Colon (tissue), 2 donors: Measurements from ENCODE around the gene CCDC154.

Experiments
- FAIRE-seq: peaks from 2 replicates; lab custom pipeline; 2012; peaks lifted over from hg19 to GRCh38; lab: Jason Lieb, UNC
- donor health status: control.
- donor health status: control.

CCDC154 gene

DNA sequence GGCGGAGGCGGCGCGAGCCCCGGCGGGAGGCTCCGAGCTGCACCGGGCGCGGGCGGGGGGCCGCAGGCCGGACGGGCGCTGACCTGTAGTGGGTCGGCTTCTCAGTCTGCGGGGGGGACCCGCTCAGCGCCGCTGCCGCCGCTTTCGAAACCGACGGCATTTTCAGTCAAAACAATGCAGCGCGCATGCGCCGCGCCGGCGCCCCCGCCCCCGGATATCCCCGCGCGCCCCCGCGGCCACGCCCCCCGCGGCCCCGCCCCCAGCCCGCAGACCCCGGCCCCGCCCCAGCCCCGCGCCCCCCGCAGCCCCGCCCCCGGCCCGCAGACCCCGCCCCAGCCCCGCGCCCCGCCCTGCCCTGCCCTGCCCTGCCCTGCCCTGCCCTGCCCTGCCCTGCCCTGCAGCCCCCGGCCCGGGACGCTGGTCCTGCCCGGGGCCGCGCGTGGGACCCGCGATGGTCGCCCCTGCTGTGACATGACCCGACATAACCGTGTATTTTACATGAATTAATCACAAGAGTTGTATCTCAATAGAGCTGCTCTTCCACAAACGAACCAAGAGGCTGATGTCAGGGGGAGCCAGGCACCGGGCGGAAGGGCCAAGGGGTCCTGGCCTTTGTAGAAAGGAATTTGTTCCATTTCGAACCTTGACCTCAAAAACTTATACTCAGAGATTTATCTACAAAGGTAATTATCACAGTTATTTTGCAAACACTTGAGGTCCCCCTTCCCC, 29.7 kb downstream of the CCDC154 start, which contains the start of gene UNKL:
TSS of gene UNKL (minus strand) at position 173 of the 729 bp plus-strand sequence. CDS start at position 160, 13 bp downstream.
- no peak for FAIRE-seq

GRCh38 chr16:1413684-1414531, 30.4 kb downstream of the CCDC154 start:
- FAIRE-seq, result no peak

DNA sequence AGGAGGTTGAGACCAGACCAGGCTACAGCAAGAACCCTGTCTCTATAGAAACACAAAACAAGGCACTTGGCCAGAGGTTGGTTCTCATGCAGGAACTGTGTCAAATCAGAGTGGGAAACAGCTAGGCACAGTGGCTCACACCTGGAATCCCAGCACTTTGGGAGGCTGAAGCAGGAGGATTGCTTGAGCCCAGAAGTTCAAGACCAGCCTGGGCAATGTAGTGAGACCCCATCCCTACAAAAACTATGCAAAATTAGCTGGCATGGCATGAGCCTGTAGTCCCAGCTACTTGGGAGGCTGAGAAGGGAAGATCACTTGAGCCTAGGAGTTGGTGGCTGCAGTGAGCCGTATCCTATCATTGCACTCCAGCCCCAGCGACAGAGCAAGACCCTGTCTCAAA, 31.5 kb downstream of the CCDC154 start:
- no peak for FAIRE-seq

DNA sequence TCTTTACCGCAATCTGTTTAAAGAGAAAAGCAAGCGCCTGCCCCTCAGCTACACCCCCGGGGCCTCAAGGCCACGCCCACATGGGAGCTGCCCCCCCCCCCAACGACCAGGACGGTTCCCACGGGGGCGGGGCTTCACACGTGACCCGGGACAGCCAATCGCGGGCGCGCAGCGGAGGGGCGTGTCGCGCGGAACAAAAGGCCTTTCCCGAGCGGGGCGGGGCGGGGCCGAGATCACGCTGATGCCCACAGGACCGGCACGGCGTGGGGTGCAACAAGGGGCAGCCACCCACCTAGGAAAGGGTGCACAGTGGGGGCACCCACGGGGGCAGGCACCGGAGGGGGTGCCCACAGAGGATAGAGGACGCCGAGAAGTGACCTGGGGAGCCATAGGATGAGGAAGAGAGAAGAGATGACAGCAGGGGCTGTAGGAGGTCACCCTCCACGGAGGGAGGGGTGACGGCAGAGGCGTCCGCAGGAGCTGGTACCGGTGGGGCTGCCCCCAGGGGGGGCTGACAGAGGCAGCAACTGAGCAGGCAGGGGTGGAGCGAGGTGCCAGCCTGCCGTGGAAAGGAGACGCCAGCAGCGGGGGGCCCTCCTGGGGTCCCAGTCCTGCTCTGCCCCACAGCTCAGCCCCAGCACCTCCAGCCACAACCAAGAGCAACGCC, 36.1 kb downstream of the CCDC154 start:
- FAIRE-seq, result no peak

DNA sequence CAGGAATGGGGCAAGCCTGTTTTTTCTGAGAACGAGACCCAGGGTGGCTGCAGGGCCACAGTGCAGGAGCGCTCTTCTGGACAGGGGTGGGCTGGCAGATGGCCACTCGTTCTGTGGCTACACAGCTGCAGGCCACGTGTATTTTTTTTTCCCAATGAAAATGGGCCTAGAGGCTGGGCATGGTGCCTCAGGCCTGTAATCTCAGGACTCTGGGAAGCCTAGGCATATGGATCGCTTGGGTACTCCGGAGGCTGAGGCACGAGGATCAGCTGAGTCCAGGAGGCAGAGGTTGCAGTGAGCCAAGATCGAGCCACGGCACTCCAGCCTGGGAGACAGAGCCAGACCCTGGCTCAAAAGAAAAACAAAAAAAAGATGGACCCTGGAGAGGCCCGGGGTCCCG, 36.6 kb downstream of the CCDC154 start:
- FAIRE-seq, result no peak

DNA sequence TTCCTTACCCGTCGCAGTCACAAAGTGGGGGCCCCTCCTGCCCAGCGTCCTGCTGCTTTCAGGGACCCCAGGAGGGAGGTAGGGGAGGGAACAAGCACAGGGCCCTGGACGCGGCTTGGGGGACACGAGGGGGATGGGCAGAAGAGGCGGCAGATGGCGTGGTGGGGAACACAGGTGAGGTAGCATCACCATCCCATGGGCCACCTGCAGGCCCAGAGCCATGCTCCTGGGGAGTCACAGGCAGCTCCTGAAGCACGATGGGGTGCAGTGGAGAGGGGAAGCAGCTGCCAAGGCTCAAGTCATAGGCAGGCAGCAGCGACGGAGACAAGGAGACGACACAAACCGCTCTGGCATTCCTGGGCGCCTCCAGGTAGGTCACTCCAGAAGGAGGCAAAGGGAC, 40.6 kb downstream of the CCDC154 start:
- no peak for FAIRE-seq

- no peak for FAIRE-seq
Measured at GRCh38 chr16:1403036-1403435, 41.3 kb downstream of the CCDC154 start.

DNA sequence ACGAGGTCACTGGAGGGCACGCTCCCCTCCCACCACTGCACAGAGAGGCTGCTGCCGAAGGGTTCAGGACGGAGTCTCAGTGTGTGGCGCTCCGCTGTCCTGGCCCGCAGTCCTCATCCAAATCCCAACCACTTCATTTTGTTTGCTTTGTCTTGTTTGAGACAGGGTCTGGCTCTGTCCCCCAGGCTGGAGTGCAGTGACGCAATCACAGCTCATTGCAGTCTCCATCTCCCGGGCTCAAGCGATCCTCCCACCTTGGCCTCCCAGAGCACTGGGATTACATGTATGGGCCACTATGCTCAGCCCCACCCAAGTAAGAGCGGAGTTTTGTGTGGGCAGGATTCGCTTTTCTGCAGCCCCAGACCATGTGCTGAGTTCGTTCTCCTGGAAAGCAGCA, 42.6 kb downstream of the CCDC154 start:
- no peak for FAIRE-seq

DNA sequence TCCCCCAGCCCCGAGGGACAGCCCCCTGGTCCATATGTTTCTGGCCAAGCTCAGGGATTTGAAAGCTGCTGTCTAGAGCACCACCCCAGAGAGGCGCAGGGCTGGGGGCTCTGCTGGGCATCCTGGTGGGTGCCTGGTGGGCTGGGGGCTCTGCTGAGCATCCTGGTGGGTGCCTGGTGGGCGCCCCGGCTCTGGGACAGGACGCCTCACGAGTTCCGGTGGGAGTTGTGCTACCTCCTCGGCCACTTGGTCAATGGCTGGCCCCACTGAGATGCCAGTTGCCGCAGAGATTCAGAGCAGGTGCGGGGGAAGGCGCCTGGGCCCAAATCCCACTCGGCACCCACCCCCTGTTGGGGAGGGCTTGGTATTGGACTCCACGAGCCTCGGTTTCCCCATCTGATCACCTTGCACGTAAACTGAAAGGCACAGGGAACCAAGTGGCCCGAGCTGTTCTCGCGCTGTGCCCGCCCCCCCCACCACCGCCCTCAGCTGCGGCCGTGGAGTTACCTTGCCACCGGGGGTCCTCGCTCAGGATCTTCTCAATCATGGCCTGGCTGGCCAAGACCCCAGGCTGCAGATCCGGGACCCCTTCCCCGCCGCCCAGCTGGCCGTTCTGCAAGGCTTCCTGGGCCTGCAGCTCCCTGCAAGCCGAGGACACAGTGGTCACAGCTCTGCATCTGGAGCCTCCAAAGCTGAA, 43.1 kb downstream of the CCDC154 start:
- no peak for FAIRE-seq

DNA sequence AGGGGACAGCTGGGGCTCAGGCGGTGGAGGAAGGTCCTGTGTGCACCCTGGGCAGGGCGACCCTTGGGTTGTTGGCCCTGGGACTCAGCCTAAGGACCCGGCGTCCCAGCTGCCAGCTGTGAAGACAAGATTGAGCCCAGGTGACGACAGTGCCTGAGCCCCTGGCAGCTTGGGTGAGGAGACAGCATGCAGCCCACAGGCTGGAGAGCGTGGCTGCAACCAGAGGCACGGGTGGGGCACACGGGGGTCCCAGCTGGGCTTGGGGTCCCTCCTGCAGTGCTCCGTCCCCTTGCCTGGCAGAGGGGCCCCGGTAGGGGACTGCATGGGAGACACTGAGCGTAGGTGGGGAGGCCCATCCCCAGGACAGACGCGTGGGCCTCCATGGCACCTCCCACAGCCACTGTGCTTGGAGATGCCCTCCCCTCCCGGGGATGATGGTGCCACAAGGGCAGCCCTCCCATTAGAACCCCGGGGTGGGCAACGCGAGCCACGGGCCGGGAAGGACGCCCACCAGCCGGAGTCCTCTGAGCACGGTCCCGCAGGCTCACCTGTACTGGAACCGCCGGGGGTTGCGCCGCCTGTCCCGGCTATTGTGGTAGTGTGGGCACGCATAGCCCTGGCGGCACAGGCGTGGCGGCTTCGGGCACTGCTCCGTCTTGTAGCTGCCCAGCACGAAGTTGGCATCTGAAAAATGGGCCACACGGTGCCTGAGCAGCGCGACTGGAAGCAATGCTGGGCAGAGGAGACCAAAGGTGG, 45.4 kb downstream of the CCDC154 start:
- no peak for FAIRE-seq

DNA sequence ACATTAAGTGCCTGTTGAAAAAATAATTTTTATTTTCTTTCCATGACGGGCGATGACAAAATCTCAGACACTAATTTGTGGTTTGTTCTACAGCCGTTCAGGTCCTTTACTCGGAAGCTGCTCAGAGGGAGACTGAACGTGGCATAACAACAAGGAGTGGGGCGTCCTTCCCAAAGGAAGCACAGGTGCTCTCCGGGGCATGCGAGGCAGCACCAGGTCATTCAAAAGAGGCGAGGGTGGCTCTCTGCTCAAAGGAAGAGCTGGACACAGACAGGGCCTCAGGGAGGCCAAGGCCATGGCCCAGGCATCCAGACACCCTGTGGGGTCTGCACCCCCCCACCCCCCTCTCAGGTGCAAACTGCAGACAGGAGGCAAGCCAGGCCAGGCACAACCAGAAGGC, 46.0 kb downstream of the CCDC154 start:
- FAIRE-seq, result no peak

DNA sequence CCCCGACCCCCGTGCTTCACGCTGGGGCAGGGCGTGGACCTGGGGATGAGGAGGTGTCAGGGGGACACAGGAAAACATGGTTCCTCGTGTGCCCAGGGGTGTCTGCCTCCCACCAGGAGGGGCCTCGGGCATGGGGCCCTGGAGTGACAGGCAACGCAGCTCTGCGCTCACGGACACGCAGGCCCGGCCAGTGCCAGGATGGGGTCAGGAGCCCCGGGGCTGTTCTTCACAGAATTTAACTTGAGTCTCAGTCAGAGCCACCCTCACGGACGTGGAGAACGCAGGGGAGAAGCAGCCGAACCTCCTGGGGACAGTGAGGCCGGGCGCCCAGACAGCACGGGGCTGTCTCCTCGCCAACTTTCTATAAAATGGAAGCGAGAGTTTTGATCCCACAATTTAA, 46.6 kb downstream of the CCDC154 start:
- no peak for FAIRE-seq

GRCh38 chr16:1395444-1396031, 48.8 kb downstream of the CCDC154 start:
- no peak for FAIRE-seq

- FAIRE-seq, result no peak
Measured at GRCh38 chr16:1394367-1394951, 49.9 kb downstream of the CCDC154 start.

GRCh38 chr16:1393613-1394176, 50.7 kb downstream of the CCDC154 start:
- FAIRE-seq, result no peak

GRCh38 chr16:1392826-1393225, 51.5 kb downstream of the CCDC154 start:
- no peak for FAIRE-seq

GRCh38 chr16:1390239-1390779, 54.0 kb downstream of the CCDC154 start:
- no peak for FAIRE-seq

DNA sequence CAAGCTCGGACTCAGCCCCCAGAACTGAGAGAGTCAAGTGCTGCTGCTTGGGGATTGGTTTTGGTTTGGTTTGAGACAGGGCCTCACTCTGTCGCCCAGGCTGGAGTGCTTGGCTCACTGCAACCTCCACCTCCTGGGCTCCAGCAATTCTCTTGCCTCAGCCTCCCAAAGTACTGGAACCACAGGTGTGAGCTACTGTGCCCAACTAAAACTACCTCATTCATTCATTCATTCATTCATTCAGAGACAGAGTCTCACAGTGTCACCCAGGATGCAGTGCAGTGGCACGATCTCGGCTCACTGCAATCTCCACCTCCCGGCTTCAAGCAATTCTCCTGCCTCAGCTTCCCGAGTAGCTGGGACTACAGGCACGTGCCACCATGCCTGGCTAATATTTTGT, 54.6 kb downstream of the CCDC154 start:
- no peak for FAIRE-seq

- FAIRE-seq, result no peak
Measured at GRCh38 chr16:1387331-1387730, 57.0 kb downstream of the CCDC154 start.

DNA sequence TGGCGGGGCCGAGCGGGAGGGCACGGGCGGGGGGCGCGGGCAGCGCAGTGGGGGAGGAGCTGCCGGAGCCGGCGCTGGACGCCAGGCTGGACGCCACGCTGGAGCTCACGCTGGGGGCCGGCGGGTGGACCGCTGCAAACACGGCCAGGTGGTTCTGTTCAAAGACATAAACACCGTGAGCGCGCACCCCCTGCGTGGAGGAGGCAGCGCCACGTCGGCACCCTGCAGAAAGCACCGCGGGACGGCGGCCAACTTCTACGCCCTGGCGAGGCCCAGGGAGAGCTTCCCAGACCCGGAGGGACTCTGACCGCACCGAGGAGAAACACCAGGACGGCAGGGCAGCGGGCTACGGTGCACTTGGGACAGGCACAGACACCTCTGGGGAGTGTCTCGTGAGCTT, 59.1 kb downstream of the CCDC154 start:
- FAIRE-seq, result no peak
